Measurements from ENCODE around the gene MTMR12. TPM values are rescaled to one million over a fixed set of nuclear protein-coding genes. Genes with fewer than 3 reads are reported as not detected.
"Not testable (repeated sequence)": the region's sequence is repeated elsewhere in the genome, so short reads cannot be mapped to it uniquely, and the experiment has no call there.

MTMR12 gene
- total RNA-seq, 1 donor from 2014 or later = 24.7 TPM

DNA sequence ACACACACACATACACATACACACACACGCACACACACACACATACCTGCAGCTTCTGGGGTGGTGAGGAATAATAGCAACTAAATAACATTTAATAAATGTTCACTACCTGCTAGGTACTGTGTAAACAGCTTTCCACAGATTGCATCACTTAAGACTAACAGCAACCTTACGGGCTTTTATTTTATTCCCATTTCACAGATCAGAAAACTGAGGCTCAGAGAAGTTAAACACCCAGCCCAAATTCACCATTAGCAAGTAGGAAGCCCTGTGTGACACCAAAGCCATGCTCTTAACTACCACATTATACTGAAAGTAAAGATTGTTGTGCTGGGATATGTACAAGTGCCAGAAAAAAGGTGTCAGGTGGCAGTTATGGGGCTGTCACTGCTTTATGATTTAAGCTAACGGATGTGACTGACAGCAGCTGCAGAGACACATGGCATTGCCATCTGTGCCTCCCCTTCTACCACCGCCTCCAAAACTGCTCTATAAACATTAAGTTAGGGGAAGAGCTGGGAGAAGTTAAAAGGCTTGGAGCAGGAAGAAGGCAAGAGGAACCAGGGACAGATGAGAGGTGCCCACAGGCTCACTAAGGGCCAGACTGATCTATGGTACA, 13.6 kb downstream of the MTMR12 start:
- intact Hi-C loops (cut with micrococcal nuclease) = no loop called here

DNA sequence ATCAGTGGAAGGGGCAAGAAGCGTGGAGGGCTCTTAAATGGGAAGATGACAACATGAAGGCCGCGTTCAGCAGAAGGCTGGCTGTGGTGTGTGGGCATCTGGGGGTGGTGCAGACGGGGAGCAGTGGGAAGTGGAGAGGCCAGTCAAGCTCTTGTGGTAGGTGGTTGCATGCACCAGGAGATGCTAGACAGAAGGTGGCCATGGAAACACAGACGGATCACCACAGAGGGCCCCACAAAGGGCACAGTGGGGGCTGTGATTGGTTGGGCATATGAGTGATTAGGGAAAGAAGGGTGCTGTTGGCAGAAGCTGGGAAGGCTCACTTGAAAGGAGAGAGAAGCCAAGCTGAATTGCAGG, 14.7 kb downstream of the MTMR12 start:
- intact Hi-C loops (cut with micrococcal nuclease) = no loop called here

DNA sequence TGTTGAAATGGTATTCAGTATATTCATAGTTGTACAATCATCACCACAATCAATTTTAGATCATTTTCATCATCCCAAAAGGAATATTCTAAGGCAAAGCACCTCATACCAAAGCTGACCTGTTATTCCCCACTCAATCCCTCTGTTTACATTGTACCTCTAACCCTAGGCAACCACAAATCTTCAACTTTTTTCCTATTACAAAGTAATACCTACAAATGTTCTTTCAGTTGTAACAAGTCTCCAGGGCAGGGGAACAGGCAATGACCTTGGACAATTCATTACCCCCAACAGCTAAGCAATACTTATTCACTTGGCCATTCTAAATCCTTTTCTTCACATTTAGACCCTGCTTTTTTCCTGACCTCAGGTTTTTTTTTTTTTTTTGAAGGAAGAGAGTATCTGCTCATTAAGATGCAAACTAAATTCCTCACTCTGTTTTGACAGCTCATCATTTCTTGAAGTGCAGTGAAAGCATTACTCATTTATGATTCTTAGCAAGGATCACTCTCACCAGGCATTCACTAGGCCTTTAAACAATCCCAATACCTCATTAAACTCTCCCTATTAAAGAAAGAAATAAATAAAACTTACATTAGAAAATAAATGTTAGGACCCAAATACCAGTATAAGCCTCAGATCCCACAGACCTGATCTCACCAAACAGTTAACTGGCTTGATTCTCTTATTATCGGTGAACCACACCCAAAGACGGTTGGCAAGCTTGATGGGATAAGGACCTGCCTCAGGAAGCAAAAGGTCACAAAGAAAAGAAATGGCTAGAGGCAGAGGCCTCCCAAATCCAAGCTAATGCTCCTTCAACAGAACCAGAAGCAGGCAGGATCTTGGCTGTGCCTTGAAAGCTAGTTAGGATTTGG, 15.3 kb downstream of the MTMR12 start:
- intact Hi-C loops (cut with micrococcal nuclease) = no loop called here

DNA sequence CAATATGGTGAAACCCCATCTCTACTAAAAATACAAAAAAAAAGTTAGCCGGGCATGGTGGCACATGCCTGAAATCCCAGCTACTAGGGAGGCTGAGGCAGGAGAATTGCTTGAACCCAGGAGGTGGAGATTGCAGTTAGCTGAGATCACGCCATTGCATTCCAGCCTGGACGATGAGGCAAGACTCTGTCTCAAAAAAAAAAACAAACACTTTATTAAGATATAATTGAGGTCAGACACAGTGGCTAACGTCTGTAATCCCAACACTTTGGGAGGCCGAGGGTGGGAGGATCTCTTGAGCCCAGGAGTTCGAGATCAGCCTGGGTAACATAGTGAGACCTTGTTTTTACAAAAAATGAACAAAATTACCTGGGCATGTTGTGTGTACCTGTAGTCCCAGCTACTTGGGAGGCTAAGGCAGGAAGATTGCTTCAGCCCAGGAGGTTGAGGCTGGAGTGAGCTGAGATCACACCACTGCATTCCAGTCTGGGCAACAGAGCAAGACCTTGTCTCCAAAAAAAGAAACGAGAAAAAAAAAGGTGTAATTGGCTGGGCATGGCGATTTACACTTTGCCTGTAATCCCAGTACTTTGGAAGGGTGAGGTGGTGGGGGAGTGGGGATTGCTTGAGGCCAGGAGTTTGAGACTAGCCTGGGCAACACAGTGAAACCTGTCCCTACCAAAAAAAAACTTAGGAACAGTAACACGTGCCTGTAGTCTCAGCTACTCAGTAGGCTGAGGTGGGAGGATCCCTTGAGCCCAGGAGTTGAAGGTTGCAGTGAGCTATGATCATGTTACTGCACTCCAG, 16.6 kb downstream of the MTMR12 start:
- intact Hi-C loops (cut with micrococcal nuclease) = not testable (repeated sequence)

DNA sequence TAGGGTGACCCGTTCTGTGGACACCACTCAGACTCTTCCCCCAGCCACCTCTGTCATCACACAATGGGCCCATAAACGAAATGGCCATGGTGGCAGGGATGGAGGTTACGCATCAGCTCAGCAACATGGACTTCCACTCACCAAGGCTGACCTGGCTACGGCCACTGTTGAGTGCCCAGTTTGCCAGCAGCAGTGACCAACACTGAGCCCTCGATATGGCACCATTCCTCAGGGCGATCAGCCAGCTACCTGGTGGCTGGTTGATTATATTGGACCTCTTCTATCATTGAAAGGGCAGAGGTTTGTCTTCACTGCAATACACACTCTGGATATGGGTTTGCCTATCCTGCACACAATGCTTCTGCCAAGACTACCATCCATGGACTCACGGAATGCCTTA, 21.1 kb downstream of the MTMR12 start:
- intact Hi-C loops (cut with micrococcal nuclease) = no loop called here

DNA sequence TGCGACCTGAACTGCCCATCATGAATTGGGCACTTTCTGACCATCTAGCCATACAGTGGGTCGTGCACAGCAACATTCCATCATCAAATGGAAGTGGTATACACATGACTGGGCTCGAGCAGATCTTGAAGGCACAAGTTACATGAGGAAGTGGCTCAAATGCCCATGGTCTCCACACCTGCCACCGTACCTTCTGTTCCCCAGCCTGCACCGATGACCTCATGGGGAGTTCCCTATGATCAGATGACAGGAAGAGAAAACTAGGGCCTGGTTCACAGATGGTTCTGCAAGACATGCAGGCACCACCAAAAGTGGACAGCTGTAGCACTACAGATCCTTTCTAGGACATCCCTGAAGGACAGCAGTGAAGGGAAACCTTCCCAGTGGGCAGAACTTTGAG, 21.8 kb downstream of the MTMR12 start:
- intact Hi-C loops (cut with micrococcal nuclease) = no loop called here

DNA sequence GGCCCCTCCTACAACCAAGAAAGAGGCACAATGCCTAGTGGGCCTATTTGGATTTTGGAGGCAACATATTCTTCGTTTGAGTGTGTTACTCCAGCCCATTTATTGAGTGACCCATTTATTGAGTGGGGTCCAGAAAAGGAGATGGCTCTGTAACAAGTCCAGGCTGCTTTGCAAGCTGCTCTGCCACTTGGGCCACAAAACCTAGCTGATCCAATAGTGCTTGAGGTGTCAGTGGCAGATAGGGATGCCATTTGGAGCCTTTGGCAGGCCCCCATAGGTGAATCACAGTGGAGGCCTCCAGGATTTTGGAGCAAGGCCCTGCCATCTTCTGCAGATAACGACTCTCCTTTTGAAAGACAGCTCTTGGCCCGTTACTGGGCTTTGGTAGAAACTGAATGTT, 22.2 kb downstream of the MTMR12 start:
- intact Hi-C loops (cut with micrococcal nuclease) = not testable (repeated sequence)

DNA sequence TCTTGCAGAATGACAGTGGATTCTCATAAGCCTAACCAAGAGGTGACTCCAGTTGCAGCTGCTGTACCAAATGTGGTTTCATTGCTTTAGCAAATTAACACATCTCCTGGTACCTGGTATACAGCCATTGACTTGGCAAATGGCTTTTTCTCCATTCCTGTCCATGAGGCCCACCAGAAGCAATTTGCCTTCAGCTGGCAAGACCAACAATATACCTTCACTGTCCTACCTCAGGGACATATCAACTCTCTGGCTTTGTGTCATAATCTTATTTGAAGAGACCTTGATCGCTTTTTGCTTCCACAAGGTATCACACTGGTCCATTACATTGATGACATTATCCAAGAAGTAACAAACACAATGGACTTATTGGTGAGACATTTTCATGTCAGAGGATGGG, 22.8 kb downstream of the MTMR12 start:
- intact Hi-C loops (cut with micrococcal nuclease) = not testable (repeated sequence)

DNA sequence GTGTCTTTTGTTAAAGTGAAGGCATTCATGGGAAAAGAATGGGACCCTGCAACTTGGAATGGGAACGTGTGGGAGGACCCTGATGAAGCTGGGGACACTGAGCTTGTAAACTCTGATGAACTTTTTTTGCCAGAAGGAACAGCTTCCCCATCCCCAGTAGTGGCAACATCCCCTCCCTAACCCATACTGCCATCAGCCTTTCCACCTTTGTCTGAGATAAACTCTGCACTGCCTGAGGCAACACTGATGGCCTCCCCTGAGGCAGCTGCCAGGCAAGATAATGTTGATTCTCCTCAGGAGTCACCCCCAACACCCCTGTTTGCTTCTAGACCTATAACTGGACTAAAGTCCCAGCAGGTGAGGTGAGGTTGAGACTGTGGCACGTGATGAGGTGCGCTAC, 24.6 kb downstream of the MTMR12 start:
- intact Hi-C loops (cut with micrococcal nuclease) = not testable (repeated sequence)

DNA sequence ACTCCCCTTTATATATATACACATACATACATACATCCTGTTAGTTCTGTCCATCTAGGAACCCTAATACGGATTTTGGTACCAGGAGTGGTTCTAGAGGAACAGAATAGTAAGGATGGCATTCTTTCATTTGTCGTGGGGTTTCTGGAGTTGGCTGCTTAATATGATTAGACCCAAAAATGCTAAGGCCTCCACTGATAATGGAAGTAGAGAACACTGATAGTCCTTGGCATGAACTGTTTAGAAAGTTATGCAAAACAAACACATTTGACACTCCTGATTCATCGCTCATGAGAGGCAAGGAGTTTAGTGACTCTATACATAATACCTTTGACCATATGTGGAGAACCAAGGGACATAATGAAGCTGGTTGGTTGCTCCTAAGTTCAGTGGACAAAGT, 25.2 kb downstream of the MTMR12 start:
- intact Hi-C loops (cut with micrococcal nuclease) = not testable (repeated sequence)

DNA sequence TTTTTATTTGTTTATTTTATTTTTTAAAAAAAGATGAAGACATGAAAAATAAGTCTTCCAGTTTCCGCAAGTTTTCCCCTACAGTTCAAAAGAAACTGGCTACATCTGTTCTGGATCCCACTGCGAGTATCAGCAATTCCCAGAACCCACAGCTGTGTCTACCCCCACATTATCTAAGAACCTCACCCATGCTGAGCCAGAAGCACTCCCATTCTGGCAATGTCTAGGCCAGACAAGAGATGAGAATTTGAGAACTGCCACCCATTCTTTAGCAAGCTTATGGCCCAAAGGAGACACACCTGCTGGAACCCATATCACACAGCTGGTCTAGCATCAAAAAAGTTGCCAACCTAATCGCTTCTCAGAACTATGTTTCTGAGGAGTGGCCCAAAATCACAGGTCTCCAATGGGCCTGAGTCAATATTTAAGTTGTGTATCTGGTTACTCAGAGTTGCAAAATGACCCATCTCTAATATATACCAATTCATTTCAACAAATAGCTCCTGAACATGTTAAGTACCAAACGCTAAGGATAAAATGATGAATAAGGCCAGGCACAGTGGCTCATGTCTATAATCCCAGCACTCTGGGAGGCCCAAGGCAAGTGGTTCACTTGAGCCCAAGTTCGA, 27.1 kb downstream of the MTMR12 start:
- intact Hi-C loops (cut with micrococcal nuclease) = no loop called here

DNA sequence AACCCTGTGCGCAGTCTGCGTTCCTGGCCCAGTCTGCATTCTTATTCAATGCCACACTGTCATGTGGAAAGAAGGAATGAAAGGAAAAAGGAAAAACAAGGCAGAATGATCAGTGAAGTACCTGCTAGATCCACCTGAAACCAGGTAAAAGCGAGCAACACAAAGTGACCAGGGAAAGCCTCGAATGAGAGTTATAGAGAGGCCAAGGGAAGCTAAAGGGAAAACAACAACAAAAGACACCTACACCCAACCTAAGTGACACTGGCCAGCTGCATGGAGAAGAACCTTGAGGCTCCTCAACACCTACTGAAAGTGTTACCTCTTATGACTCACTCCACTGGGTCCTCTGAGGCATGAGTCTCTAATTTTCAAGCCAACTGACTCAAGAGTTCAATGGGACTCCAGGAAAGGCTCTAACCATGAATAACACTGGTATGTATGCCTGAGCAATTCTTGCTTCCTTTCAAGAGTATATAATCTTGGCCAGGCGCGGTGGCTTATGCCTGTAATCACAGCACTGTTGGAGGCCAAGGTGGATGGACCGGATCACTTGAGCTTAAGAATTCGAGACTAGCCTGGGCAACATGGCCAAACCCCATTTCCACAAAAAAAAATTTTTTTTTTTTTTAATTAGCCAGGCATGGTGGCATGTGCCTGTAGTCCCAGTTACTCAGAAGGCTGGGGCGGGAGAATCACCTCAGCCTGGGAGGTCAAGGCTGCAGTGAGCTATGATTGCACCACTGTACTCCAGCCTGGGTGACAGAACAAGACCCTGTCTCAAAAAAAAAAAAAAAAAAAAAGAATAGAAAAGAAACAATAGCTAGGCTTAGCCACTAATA, 29.0 kb downstream of the MTMR12 start:
- intact Hi-C loops (cut with micrococcal nuclease) = no loop called here

DNA sequence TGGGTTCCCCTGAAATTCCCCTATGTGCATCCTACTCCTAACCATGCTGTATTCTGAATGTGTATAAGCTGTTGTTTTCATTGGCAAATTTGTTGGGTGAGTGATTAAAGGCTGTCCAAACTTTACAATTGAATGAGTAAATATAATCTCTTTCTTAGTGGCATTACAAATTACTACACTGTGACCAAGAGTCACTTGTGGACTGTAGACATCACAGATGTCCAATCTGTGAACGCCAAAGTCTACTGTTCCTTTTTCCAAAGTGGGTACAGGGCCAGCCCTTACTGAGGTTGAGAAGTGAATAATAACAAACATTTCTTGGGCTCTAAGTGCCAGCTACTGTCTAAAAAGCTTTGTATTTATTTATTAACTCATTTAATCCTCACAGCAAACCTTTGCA, 29.7 kb downstream of the MTMR12 start:
- intact Hi-C loops (cut with micrococcal nuclease) = no loop called here

DNA sequence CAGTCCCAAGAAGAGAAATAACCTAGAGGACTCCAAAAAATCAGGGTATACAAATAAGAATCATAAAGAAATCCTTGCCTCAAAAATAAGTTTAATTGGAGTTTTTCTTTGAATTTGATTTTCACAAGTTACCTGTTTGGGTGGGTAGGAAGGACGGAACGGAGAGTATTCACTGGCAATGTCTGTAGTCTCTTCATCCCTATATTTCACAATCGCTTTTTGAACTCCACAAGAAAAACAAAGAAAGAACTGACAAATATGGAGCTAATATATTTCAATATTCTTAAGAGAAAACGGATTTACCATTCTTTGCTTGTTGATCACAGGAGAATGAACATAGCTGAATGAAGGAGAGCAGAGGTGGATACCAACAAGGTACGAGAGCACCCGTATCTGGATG, 30.1 kb downstream of the MTMR12 start:
- intact Hi-C loops (cut with micrococcal nuclease) = no loop called here

DNA sequence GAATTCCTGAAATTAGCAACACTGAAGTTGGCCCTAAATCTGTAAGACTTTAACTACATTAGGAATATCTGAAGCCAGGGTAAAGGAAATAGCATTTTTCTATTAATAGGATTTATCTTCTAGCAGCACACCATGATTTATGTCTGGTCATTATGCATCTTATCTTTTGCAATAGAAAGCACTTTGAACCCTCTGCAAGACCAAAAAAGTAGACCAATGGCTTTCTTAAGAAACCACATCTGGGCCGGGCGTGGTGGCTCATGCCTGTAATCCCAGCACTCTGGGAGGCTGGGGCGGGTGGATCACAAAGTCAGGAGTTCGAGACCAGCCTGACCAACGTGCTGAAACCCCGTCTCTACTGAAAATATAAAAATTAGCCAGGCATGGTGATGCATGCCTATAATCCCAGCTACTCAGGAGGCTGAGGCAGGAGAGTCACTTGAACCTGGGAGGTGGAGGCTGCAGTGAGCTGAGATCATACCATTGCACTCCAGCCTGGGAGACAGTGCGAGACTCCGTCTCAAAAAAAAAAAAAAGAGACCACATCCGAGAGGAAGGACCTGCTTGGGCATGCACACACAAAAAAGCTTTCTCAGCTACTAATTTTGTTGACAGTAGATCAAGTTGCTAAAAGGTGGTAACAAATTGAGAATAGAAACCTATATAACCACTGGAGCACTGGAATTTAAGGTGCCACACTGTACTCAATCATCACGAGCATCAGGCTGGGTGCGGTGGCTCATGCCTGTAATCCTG, 31.2 kb downstream of the MTMR12 start:
- intact Hi-C loops (cut with micrococcal nuclease) = not testable (repeated sequence)

DNA sequence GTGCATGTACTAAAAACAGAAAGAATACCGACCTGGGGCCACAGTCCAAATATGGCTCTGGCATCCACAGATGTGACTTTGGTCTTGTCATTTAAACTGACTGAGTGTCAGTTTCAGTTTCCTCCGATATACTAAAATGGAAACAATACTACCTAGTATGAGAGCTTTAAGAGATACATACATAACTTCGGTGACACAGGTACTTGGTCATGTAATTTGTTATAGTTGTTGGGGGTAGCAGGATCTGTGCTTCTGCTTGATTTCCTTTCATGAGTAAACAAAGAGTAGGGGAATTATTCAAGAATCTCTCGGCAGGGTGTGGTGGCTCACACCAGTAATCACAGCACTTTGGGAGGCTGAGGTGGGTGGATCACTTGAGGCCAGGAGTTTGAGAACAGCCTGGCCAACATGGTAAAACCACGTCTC, 32.1 kb downstream of the MTMR12 start:
- intact Hi-C loops (cut with micrococcal nuclease) = no loop called here

DNA sequence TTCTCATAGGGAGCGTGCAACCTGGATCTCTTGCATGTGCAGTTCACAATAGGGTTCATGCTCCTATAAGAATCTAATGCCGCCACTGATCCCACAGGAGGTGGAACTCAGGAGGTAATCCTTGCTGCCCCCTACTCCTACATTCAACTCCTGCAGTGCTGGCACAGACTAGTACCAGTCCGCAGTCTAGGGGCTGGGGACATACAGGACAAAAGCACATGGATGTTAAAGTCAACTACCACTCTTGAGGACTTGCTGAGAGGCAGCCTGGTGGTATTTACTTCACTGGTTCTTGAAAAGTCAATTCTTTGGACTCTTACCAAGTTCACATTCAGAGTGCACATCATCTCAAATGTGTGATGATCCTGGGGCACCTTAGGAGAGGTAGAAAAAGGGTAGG, 33.0 kb downstream of the MTMR12 start:
- intact Hi-C loops (cut with micrococcal nuclease) = no loop called here

DNA sequence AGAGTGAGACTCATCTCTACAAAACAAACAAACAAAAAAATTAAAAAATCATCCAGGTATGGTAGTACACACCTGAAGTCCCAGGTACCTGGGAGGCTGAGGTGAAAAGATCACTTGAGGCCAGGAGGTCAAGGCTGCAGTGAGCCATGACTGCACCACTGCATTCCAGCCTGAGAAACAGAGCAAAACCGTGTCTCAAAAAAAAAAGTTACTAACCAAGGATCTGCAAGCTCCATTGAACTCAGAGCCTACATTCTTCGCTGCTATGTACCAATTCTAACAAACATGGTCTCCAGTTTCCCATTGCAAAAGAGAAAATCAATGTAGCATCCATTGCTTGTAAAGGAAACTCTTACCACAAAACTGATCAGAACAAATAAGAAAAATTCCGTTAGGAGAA, 33.5 kb downstream of the MTMR12 start:
- intact Hi-C loops (cut with micrococcal nuclease) = no loop called here

DNA sequence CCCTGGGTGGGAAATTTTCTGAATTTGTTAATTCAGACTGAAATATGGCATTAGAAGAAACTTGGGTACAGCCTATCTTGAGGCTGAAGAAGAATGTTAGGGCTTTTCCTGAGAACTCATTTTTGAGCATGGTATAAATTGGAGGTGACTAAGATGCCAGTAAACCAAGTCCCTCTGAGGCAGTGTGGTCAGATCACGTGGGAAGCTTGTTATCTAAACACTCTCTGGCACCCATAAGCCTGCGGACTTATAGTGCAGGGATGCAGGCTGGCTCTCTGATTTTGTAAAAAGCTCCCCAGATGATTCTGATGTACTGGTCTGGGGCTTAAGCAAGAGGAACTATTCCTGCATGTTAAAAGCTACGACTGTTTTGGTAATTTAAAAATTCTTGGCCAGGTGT, 34.3 kb downstream of the MTMR12 start:
- intact Hi-C loops (cut with micrococcal nuclease) = no loop called here

DNA sequence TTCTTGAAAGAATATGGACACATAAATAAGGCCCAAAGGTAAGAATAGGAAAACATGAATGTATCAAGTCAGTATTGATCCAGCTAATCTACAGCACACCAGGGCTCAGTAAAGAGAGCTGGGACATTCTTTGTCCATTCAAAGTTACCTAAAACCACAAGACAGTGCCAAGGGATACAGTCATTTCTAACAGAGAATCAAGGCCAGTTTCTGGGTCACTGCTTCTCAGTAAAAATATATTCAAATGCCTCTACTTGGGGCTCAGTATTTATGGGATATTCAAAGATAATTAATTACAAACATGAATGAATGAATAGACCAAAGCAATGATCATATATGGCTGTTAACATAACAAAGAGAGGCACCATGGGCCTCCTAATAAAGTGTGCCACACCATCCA, 34.9 kb downstream of the MTMR12 start:
- intact Hi-C loops (cut with micrococcal nuclease) = loop anchor here (1.0 kb wide), 2 partner anchors 35 to 103 kb away; partner anchors contain the start of genes GOLPH3 and MTMR12

Measured in T-helper 2 cell treated with Interferon-gamma antibody and Interleukin-4, amounts not matched to agents 100 ng/mL and 5 ng/mL, for 36 hours (primary cell).